SU-DHL-6 (cell line): Measurements from ENCODE around the gene ANXA9.

Source experiments
- H2AFZ ChIP-seq: fragments of 200-600 bp; sonication (generic); 2 replicates; pipeline ENCODE4 v1.6.1; 2014; ENCODE audit warnings: low read depth, mild to moderate bottlenecking, moderate library complexity, mixed read lengths, antibody characterized with exemption, low read length; ENCODE audit not compliant: severe bottlenecking
- H3F3A ChIP-seq: fragments of 200-600 bp; shearing (Covaris generic); 2 replicates; pipeline ENCODE4 v1.6.0; 2016; ENCODE audit warnings: antibody characterized with exemption, mild to moderate bottlenecking; ENCODE audit not compliant: insufficient read depth
- H3K27ac ChIP-seq: fragments of 200-600 bp; sonication (generic); 2 replicates; pipeline ENCODE4 v1.5.1; 2016; ENCODE audit warnings: low read depth, mild to moderate bottlenecking, low read length, moderate library complexity, mixed read lengths
- H3K27me3 ChIP-seq: fragments of 200-600 bp; sonication (generic), shearing (Covaris generic); 2 replicates; pipeline ENCODE4 v1.6.0; 2014; ENCODE audit warnings: mild to moderate bottlenecking, low read length
- H3K36me3 ChIP-seq: fragments of 200-600 bp; sonication (generic); 2 replicates; pipeline ENCODE4 v1.6.1; 2014; ENCODE audit warnings: mild to moderate bottlenecking, low read length, mixed read lengths
- H3K4me2 ChIP-seq: fragments of 300-600, 200-600 bp; shearing (Covaris generic), sonication (generic); 2 replicates; pipeline ENCODE4 v1.6.0; 2014; ENCODE audit warnings: low read length, low read depth, mild to moderate bottlenecking; ENCODE audit not compliant: poor library complexity, severe bottlenecking
- H3K4me3 ChIP-seq: fragments of 200-600 bp; sonication (generic); 2 replicates; pipeline ENCODE4 v1.5.1; 2014; ENCODE audit warnings: antibody characterized with exemption, low read length, mild to moderate bottlenecking, mixed read lengths; ENCODE audit not compliant: insufficient read depth, poor library complexity, severe bottlenecking
- H3K79me2 ChIP-seq: fragments of 200-600 bp; sonication (generic); 2 replicates; pipeline ENCODE4 v1.6.1; 2014; ENCODE audit warnings: mild to moderate bottlenecking, low read length, moderate library complexity; ENCODE audit not compliant: insufficient read depth
- H3K9ac ChIP-seq: fragments of 200-600 bp; sonication (generic); 2 replicates; pipeline ENCODE4 v1.7.0; 2014; ENCODE audit warnings: mild to moderate bottlenecking, low read length
- H3K9me2 ChIP-seq: fragments of 200-600 bp; sonication (generic); replicated peaks from 2 replicates; pipeline ENCODE4 v1.6.1; 2014; ENCODE audit warnings: low read length; ENCODE audit not compliant: insufficient read depth
- H3K9me3 ChIP-seq: fragments of 200-600 bp; sonication (generic); 2 replicates; pipeline ENCODE4 v1.6.1; 2014; ENCODE audit warnings: low read length, mixed read lengths; ENCODE audit not compliant: insufficient read depth
- H4K20me1 ChIP-seq: fragments of 200-600 bp; sonication (generic); 2 replicates; pipeline ENCODE4 v1.6.1; 2014; ENCODE audit warnings: low read depth, mild to moderate bottlenecking, antibody characterized with exemption, low read length, moderate library complexity, mixed read lengths
- CTCF ChIP-seq: fragments of 200-600 bp; sonication (generic); IDR thresholded peaks from one replicate; pipeline ENCODE4 v1.5.1; 2017; ENCODE audit warnings: antibody characterized with exemption, mild to moderate bottlenecking, low read length, moderate library complexity; ENCODE audit not compliant: insufficient read depth, poor library complexity, severe bottlenecking
- EZH2phosphoT487 ChIP-seq: fragments of 200-600 bp; sonication (generic), shearing (Covaris generic); conservative IDR thresholded peaks from 2 replicates; pipeline ENCODE4 v1.6.1; 2018; ENCODE audit warnings: mild to moderate bottlenecking, antibody characterized with exemption, low read length, moderate library complexity, mixed read lengths

The ANXA9 gene

GRCh38 chr1:150961756-150962155 lies 20.3 kb upstream of the ANXA9 start:
- Histone ChIP-seq H3K4me2 (no peak overlapping the region), H2AFZ (no peak overlapping the region), H4K20me1 (no peaks in the 10 kb centered on the region), H3K27me3 (no peaks in the 10 kb centered on the region), H3K9ac (no peak overlapping the region), H3K9me3 (no peaks in the 10 kb centered on the region), H3K9me2 (no peaks in the 10 kb centered on the region), H3K36me3 (peaks cover 12% of the 10 kb centered on the region; the same call in 1 of the 2 replicates), H3K79me2 (no peaks in the 10 kb centered on the region), H3K27ac (no peak overlapping the region), H3F3A (no peaks in the 10 kb centered on the region; the same call in 1 of the 2 replicates), H3K4me3 (no peak overlapping the region)
- TF ChIP-seq EZH2phosphoT487 (no peak), CTCF (no peak)

GRCh38 chr1:150963321-150964163 lies 18.6 kb upstream of the ANXA9 start:
- TF ChIP-seq EZH2phosphoT487, result no peak
- no peak for TF ChIP-seq CTCF

GRCh38 chr1:150964164-150964489 lies 18.0 kb upstream of the ANXA9 start:
- Histone ChIP-seq H3K9ac (no peak overlapping the region), H4K20me1 (no peaks in the 10 kb centered on the region), H2AFZ (no peak overlapping the region), H3K9me2 (no peaks in the 10 kb centered on the region), H3K36me3 (peaks cover 8% of the 10 kb centered on the region; the same call in 1 of the 2 replicates), H3K9me3 (no peaks in the 10 kb centered on the region), H3K4me2 (no peak overlapping the region), H3K79me2 (no peaks in the 10 kb centered on the region), H3K27me3 (no peaks in the 10 kb centered on the region), H3F3A (no peaks in the 10 kb centered on the region; the same call in 1 of the 2 replicates), H3K27ac (no peak overlapping the region), H3K4me3 (no peak overlapping the region)
- TF ChIP-seq CTCF (no peak), EZH2phosphoT487 (no peak)

More at GRCh38 chr1:150963321-150964163, 18.6 kb upstream of the ANXA9 start:
- no peak overlapping the region for H3K4me2 ChIP-seq
- H3K36me3 ChIP-seq, result peaks cover 12% of the 10 kb centered on the region; the same call in 1 of the 2 replicates
- H3F3A ChIP-seq, result no peaks in the 10 kb centered on the region; the same call in 1 of the 2 replicates
- H3K27ac ChIP-seq, result no peak overlapping the region
- H3K4me3 ChIP-seq, result no peak overlapping the region
- no peaks in the 10 kb centered on the region for H4K20me1 ChIP-seq
- H3K9ac ChIP-seq, result no peak overlapping the region
- no peak overlapping the region for H2AFZ ChIP-seq
- H3K27me3 ChIP-seq, result no peaks in the 10 kb centered on the region
- no peaks in the 10 kb centered on the region for H3K9me2 ChIP-seq
- no peaks in the 10 kb centered on the region for H3K79me2 ChIP-seq
- H3K9me3 ChIP-seq, result no peaks in the 10 kb centered on the region
